HG03342 (cell line): ENCODE measurements around the gene LETMD1.

Experiments used
- ATAC-seq: cut with Tn5 transposase; IDR thresholded peaks from one replicate; pipeline ENCODE4 v1.9.1; 2021; ENCODE audit warnings: mild to moderate bottlenecking, moderate library complexity; ENCODE audit not compliant: unreplicated experiment

LETMD1 gene

GRCh38 chr12:51025836-51026638 lies 22.1 kb upstream of the LETMD1 start, which contains the start of gene SLC11A2:
Gene SLC11A2 (minus strand): TSS chr12:51026384. CDS start chr12:51010728, 15,656 bp downstream.
- ATAC-seq, result peak; percentile 84

- no peak for ATAC-seq
Measured at GRCh38 chr12:51027342-51027835, 20.7 kb upstream of the LETMD1 start.

GRCh38 chr12:51028126-51028812 lies 19.9 kb upstream of the LETMD1 start:
- no peak for ATAC-seq

GRCh38 chr12:51028813-51029150 lies 19.3 kb upstream of the LETMD1 start:
- ATAC-seq, result no peak

GRCh38 chr12:51033048-51033447 lies 15.1 kb upstream of the LETMD1 start:
- no peak for ATAC-seq

GRCh38 chr12:51033457-51034089 lies 14.6 kb upstream of the LETMD1 start:
- no peak for ATAC-seq

GRCh38 chr12:51036279-51036678 lies 11.8 kb upstream of the LETMD1 start:
- ATAC-seq, result no peak

GRCh38 chr12:51048661-51049251 lies 629 bp downstream of the LETMD1 start:
- no peak for ATAC-seq

- no peak for ATAC-seq
Measured at GRCh38 chr12:51049525-51049924, 1.4 kb downstream of the LETMD1 start.

- no peak for ATAC-seq
Measured at GRCh38 chr12:51051787-51052186, 3.7 kb downstream of the LETMD1 start.

- no peak for ATAC-seq
Measured at GRCh38 chr12:51055060-51055459, 6.9 kb downstream of the LETMD1 start.

- ATAC-seq, result no peak
Measured at GRCh38 chr12:51056242-51056641, 8.1 kb downstream of the LETMD1 start.

- ATAC-seq, result no peak
Measured at GRCh38 chr12:51059086-51059485, 11.0 kb downstream of the LETMD1 start.

- ATAC-seq, result no peak
Measured at GRCh38 chr12:51062631-51063397, 14.7 kb downstream of the LETMD1 start.

- ATAC-seq, result no peak
Measured at GRCh38 chr12:51065530-51065929, 17.4 kb downstream of the LETMD1 start.

GRCh38 chr12:51067229-51067628 lies 19.1 kb downstream of the LETMD1 start:
- ATAC-seq, result no peak

GRCh38 chr12:51067771-51068170 lies 19.6 kb downstream of the LETMD1 start:
- no peak for ATAC-seq

- no peak for ATAC-seq
Measured at GRCh38 chr12:51070004-51070403, 21.9 kb downstream of the LETMD1 start.

GRCh38 chr12:51071663-51072062 lies 23.5 kb downstream of the LETMD1 start:
- ATAC-seq, result no peak

GRCh38 chr12:51075390-51075789 lies 27.3 kb downstream of the LETMD1 start:
- no peak for ATAC-seq
